Cardiac fibroblast (primary cell): Measurements from ENCODE around the gene S100B.

ENCODE experiments used
- DNase-seq, 2 donors: peaks; one replicate each; pipeline versions ENCODE4 v3.0.0 to v3.0.0-alpha.2; 2010; ENCODE audit warnings: low read depth in 2 of 2
- H3K4me3 ChIP-seq, 2 donors: replicated peaks in 1 of 2; 1 replicate in 1 of 2; 2 replicates in 1 of 2; pipeline ENCODE4 v1.5.1; 2011; ENCODE audit warnings: low read depth in 2 of 2, low read length in 2 of 2, mild to moderate bottlenecking in 2 of 2, moderate library complexity in 1 of 2
- TF ChIP-seq, protein P1 (sequence below): IDR thresholded peaks from one replicate; pipeline ENCODE4 v1.5.1; 2011; ENCODE audit warnings: low read depth, mild to moderate bottlenecking, low read length, inconsistent platforms

Gene S100B

DNA sequence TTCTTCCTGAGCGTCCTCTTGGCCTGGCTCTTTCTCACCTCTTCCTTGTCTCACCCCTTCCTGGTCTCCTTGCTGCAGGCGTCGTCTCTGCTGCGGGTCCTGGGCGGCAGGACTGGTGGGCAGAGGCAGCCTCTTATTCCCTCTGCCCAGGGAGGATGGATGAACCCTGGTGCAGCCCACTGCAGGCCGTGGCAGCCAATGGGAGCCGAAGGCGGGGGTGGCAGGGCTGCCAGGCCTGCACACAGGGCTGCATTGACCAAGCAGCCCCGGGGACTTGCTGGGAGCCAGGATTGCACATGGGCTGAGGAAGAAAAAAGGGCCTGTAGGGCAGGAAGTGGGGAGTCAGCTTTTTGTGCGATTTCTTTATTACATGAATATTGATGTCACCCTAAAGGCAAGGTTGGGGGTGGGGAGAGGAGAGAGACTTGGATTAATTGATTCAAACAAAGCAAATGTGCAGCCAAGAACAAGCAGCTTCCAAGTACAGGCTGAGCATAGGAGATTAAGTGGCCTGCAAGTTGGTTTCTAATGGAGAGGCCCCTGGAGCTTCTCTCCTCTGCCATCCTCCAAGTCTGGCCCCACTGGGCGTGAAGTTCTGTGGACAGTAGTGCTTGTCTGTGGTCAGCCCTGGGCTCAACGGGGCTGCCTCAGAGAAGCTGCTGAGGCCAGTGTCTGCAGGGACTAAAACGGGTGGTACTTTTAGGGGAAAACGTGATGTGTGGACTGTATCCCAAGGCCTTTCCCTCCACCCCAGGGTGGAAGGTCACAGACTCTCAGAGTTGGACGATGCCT lies at the start of gene S100B:
Gene S100B (minus strand): TSS at position 108 of the 792 bp plus-strand sequence. CDS start 2,667 bp downstream, outside the sequence.
- DNase-seq: no peak
- no peak within 1 kb of the TSS for H3K4me3 ChIP-seq
- TF ChIP-seq, protein P1, sequence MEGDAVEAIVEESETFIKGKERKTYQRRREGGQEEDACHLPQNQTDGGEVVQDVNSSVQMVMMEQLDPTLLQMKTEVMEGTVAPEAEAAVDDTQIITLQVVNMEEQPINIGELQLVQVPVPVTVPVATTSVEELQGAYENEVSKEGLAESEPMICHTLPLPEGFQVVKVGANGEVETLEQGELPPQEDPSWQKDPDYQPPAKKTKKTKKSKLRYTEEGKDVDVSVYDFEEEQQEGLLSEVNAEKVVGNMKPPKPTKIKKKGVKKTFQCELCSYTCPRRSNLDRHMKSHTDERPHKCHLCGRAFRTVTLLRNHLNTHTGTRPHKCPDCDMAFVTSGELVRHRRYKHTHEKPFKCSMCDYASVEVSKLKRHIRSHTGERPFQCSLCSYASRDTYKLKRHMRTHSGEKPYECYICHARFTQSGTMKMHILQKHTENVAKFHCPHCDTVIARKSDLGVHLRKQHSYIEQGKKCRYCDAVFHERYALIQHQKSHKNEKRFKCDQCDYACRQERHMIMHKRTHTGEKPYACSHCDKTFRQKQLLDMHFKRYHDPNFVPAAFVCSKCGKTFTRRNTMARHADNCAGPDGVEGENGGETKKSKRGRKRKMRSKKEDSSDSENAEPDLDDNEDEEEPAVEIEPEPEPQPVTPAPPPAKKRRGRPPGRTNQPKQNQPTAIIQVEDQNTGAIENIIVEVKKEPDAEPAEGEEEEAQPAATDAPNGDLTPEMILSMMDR: no peak

DNA sequence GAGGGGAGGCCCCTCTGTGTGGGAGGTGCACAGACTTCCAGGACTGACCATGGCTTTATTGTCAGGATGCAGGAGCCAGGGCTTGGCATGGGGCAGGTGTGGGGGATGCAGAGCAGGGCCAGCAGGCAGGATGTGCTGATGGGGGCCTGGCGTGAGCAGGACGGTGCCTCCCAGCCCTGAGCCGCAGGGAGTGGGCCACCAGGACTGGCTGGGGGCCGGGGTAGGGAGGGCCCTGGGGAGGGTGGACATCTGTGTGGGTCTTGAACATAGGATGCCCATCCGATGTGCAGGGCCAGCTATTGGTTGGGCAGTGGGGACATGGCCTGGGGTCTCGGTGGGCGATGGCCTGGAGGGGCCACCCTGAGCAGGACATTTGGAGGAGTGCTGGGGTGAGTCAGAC lies 46.2 kb upstream of the S100B start:
- H3K4me3 ChIP-seq: no peak overlapping the region
- DNase-seq: no peak
- TF ChIP-seq, protein P1: no peak

DNA sequence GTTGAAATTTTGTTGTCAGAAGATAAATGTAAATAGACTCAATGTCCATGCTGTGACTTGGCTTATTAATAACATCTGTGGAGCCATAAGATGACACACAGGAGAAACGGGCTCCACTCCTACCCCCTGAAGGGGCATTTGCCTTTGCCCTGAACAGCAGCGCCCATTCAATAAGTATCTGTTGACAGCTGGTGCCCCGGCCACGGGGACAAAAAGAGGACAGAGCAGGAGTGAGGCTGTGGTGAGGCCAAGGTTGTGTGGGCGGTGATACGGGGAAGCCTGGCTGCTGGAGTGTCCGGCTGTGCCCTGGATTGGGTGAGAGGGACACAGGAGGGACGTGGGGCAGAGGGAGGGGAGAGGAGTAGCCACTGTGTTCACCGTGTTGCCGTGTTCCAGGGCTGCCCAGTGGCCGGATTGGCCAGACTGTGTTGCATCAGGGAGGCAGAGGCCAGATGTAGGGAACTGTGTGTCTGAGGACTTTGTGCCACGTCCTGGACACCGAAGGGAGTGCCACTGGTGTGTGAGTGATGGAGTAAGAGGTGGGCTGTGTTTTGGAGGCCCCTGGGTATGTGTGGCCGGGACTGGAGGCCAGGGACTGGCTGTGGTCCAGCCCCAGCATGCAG lies 45.7 kb upstream of the S100B start:
- TF ChIP-seq, protein P1: no peak
- no peak for DNase-seq

DNA sequence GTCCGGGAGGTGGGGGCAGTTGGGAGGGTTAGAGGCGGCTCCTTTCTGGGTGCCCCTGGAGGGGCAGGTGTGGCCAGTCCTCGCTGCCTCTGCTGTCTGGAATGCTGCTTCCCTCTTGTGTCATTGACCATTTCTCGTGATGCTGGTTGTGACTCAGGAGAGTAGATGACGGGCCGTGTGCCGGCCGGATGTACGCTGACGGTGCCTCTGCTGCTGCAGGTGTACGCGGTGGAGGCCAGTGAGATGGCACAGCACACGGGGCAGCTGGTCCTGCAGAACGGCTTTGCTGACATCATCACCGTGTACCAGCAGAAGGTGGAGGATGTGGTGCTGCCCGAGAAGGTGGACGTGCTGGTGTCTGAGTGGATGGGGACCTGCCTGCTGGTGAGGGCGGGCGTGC lies 44.5 kb upstream of the S100B start:
- DNase-seq: no peak
- no peak overlapping the region for H3K4me3 ChIP-seq
- TF ChIP-seq, protein P1: no peak

More for the DNA sequence above, 45.7 kb upstream of the S100B start:
- no peak overlapping the region for H3K4me3 ChIP-seq

- no peak overlapping the region for H3K4me3 ChIP-seq
- TF ChIP-seq, protein P1: no peak
- no peak for DNase-seq
Observed at GRCh38 chr21:46648539-46648938, 43.7 kb upstream of the S100B start.

DNA sequence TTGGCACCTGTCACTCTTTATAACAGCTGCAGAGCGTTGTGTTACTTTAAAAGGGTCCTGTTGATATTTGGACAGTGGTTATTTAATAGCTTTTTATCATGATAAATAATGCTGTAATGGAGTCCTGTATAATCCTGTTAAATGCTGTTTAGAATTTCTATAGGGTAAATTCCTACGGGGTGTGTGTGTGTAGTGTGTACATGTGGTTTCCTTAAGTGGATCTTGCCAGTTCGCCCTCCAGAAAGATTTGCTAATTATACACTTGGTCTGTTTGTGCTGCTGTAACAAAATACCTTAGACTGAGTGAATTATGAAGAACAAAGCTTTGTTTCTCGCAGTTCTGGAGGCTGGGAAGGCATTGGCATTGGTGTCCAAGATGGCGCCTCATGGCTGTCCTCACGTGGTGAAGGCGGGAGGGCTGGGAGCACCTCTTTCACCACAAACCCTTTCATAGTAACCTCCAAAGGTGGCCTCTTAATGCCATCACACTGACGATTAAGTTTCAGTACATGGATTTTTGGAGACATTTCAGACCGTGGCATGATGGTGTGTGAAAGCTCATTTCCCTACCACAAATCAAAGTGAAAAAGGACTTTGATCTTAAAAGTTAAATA lies 41.8 kb upstream of the S100B start:
- no peak for DNase-seq
- no peak overlapping the region for H3K4me3 ChIP-seq
- TF ChIP-seq, protein P1: no peak
